CD4-positive, alpha-beta T cell treated with Interferon alpha-2 for 1 hour (primary cell): ENCODE measurements around the gene DECR2.

Experiments
- DNase-seq, 2 donors: peaks; one replicate each; pipeline ENCODE4 v3.0.0-alpha.2; 2020 to 2022

The DECR2 gene

DNA sequence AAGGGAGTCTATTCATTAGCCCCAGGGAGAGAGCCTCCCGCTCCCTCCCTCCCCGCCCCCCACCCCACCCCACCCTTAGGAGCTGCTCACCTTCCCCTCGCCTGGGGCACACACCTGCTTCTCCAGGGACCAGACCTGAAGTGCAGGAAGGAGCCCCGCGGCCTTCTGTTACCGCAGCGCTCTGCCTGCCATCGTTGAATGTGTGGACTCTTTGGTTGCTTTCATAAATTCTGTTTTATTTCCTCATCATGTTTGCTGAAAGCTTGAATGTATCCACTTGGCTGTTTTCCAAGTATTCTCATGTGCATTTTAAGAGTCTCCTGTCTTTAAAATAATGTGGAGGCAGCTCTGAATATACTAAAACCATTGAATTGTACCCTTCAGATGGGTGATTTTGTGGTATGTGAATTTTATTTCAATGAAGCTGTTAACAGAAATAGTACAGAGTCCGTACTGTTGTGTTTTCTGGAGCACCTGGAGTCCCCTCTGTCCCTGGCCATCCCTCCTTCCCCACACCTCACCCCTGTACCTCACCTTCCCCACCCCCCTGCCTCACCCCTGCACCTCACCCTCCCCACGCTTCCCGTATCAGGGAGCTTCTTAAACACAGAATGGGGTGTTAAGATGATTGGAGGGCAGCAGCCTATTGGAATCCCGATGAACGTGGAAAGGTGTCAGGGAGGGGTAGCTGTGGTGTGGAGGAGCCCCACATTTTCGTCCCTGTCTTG is 49.3 kb downstream of the DECR2 start:
- DNase-seq = no peak

DNA sequence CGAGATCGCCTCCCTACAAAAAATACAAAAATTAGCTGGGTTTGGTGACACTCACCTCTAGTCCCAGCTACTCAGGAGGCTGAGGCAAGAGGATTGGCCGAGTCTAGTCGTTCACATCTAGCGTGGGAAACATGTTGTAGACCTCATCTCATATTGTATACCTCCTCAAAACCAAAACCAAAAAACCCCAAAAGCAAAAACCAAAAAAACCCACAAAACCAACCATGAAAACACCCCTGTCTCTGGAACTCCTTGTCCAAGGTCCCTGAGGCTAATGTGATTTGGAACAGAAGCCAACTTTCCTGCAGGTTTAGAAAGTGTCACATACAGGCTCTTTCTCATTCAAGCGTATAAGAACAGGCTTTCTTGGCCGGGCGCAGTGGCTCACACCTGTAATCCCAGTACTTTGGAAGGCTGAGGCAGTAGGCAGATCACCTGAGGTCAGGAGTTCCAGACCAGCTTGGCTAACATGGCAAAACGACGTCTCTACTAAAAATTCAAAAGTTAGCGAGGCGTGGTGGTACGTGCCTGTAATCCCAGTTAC is 52.8 kb downstream of the DECR2 start:
- no peak for DNase-seq

DNA sequence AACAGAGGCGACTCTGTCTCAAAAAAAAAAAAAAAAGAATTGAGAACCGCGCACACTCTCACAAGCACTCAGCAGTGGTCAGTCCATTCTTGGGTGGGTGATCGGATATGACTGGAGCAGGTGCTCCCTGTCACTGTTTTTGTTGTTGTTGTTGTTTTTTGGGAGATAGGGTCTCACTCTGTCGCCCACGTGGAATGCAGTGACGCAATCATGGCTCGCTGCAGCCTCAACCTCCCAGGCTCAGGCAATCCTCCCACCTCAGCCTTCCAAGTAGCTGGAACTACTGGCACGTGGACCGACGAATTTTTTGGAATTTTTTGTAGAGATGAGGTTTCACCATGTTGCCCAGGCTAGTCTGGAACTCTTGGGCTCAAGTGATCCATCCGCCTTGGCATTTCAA is 53.8 kb downstream of the DECR2 start:
- DNase-seq = no peak

DNA sequence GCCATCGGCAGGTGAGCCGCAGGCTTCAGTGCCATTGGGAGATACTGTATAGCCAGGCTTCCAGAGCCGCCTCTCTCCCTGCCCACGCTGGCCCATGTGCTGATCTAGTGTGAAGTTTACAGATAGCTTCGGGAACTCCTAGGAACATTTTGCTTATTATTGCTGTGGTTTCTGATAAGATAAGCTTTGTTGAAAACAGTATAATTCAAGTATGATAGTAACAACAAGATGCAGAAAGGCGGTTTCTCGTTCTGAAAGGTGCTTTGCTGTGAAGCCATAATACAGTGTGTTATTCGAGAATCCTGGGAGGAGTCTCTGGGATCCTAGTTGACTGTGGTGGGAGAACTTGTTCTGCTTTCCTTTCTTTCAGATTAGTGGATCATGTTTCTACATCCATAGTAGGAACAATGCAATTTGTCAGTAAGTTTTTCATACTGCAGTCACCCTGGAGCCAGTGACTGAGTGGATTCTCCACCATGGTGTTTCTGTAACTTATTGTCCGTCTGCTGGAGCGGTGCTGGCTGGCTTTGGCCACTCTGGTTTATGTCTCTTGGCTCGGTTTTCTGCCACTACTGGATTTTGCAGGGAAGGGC is 55.3 kb downstream of the DECR2 start:
- DNase-seq = no peak

DNA sequence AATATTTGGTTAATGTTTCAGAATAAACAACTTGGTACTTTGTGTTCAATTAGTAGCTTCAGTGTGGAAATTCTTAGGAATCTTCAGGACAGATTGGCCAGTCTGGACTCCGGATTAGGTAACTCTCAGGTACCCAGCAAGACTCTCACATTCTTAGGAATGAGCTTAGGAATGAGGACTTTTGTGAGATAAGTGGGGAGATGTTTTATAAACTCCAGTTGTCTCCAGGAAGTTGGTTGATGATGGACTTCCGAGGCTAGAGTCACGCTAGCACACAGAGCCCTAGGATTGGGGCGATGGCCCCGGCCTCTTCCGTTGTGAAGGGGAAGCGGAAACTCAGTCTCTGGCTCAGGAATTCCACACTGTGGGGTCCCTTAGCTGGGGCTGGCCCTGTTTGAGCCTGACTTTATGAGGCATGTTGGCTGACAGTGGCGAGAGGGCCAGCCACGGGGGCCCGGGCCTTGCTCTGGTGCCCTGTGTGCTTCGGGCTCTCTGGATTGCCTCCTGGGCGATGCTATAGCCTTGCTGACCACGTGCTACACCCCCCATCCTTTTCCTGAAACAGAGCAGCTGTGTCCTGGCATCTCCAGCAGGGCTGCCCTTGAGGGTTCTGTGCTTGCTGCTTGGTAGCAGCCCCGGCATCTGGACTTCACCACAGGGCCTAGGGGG is 56.2 kb downstream of the DECR2 start:
- DNase-seq = no peak

DNA sequence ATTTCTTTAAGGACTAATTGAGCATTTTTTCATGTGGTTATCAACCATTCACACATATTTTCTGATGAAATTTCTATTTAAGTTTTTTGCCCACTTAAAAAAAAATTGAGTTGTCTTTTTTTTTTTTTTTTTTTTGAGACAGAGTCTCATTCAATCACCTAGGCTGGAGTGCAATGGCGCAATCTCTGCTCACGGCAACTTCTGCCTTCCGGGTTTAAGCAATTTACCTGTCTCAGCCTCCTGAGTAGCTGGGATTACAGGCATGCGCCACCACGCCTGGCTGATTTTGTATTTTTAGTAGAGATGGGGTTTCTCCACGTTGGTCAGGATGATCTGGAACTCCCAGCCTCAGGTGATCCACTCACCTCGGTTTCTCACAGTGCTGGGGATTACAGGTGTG is 58.1 kb downstream of the DECR2 start:
- DNase-seq = no peak

DNA sequence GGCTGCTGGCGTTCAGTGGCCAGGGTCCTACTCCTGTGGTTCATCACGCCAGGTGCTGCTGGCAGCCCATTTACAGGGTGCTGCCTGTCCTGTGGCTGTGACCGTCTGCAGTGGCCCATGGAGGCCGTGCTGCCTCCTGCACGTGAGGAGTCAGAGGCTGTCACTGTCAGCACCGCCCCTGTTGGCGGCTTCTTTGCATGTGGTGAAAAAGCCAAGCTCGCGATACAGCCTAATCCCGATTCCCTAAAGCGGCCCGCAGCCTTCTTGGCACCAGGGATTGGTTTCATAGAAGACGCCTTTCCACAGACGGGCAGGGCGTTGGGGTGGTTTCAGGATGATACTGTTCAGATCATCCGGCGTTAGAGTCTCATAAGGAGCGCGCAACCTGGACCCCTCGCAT is 59.1 kb downstream of the DECR2 start:
- DNase-seq = no peak
